Hematopoietic multipotent progenitor cell (in vitro differentiated cells): ENCODE results near the gene FRMPD1. TPM values are rescaled to one million over a fixed set of nuclear protein-coding genes. Genes with fewer than 3 reads are reported as not detected.
A peak's percentile ranks its signal among the peaks of the same experiment; 100 is the strongest.
"Not testable (repeated sequence)": the region's sequence is repeated elsewhere in the genome, so short reads cannot be mapped to it uniquely, and the experiment has no call there.

Experiments
- DNase-seq, 3 donors: peaks; one replicate each; pipeline ENCODE4 v3.0.0-alpha.2; 2011 to 2015; ENCODE audit warnings: low read depth in 2 of 3, low spot score in 2 of 3
- total RNA-seq: library from RNA; depleted of rRNA; stranded (reverse); fragments of >200 nt; gene quantifications from one replicate; pipeline ENCODE4 v1.2.3, GENCODE V29; 2012

The FRMPD1 gene
- total RNA-seq, 1 donor: under 0.01 TPM

GRCh38 chr9:37732086-37732741, 81.5 kb downstream of the FRMPD1 start:
- DNase-seq: no peak

DNA sequence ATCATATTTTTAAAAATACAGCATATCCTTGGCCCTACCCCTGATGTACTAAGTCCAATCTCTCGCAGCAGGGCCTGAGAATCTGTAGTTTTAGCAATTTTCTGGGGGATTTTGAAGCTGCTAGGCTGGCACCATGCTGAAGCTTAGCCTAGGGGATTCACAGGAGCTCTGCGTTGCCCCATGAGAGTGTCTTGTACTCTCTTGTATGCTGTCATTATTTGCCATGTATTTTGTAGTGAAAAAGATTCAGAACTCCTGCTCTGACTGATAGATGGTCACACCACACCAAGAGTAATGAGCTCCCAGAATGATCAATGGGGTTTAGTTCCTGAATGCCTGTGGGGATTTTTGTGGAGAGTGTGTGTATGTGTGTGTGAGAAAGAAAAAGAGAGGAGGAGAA, 82.2 kb downstream of the FRMPD1 start:
- no peak for DNase-seq

- no peak for DNase-seq
Observed at GRCh38 chr9:37739222-37739621, 88.5 kb downstream of the FRMPD1 start.

DNA sequence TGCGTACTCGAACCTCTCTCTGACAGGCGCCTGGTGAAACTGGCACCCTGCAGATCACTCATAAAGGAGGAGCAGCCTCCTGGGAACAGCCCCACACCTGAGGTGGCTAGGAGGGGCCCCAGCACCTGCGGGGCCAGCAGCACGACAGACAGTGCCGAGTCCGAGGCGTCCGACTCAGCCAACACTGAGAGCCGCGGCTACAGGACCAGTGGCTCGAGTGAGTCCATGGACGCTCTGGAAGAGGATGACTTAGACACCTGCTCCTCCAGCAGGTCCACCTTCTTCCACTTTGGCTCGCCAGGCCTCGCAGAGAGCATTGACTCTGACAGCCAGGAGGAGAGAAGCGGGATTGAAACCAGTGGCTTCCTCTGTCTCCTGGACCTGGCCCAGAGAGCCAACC, 89.4 kb downstream of the FRMPD1 start:
- DNase-seq: no peak

- DNase-seq: no peak
Observed at GRCh38 chr9:37740631-37741328, 90.0 kb downstream of the FRMPD1 start.

DNA sequence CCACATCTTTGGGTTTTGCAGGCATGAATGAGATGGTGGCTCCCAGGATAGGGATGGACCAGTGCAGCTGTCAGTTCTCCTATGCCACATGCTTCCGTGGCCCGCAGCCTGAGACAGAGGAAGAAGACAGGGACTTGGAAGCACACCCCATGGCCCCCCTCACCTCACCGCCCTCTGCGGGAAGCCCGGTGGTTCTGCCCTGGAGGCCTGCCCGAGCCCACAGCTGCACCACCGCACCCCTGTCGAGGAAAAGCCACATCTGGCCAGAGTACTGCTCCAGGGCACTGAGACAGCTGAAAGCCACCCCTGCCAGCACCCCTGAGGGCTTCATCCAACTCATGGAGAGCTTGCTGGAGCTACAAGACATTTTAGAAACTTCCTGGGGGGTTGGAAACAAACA, 95.2 kb downstream of the FRMPD1 start:
- DNase-seq: no peak

DNA sequence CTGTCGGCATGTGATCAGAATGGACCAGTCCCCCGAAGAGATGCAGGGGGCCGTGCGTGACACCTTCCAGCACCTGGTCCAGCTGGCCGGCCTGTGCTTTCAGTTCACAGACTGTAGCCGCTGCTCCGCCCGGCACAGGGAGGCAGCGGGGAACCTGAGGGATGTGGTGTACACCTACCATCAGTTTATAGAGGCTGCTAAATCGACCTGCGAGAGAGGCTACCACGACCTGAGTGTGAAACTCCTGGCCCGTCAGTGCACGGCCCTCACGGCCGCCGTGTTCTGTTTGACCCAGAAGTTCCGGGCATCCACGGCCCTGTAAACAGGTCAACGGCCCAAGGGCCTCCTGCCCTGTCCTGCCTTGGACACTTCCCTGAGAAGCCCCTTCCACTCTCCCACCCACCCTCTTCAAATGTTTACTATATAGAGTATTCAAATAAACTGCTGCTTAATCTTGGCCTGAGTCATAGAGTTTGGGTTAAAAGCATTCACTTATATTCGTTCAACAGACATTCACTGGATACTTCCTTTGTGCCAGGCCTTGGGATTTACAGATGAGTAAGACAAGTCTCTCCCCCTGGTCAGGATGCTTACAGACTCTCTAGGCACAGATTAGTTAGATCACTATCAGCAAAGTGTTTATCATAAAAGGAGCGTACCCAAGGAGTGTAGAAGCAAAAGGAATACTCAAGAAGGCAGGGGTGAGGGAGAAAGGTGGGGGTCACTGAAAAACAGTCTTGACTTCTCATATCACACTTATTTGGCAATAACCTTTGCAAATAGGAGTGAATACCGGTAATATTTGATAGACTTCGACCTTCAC, 95.9 kb downstream of the FRMPD1 start:
- DNase-seq: no peak

DNA sequence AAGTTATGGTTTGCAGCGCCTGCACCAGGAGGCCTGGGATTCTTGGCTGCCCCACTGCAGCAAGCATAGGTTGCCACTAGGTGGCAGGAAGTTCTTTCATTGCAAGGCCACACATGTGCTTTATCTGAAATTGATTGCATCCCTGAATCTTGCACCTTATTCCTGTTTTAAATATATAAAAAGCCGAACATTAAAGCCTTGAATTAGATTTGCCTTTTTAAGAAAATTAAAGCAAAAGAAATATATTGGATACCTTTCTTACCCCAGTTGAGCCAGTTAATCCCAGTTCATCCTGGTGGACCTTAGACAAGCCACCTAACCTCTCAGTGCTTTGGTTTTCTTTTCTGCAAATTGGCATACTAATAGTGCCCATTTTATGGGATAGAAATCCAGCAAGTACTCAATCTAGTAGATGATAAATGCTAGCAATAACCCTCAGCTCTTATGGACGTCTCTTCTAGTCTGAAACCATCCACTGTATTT, 96.6 kb downstream of the FRMPD1 start:
- DNase-seq: peak; percentile 22 to 70 (median 42)

- DNase-seq: no peak
Observed at GRCh38 chr9:37749129-37749528, 98.4 kb downstream of the FRMPD1 start.

- DNase-seq: no peak
Observed at GRCh38 chr9:37751186-37751585, 100.4 kb downstream of the FRMPD1 start.

DNA sequence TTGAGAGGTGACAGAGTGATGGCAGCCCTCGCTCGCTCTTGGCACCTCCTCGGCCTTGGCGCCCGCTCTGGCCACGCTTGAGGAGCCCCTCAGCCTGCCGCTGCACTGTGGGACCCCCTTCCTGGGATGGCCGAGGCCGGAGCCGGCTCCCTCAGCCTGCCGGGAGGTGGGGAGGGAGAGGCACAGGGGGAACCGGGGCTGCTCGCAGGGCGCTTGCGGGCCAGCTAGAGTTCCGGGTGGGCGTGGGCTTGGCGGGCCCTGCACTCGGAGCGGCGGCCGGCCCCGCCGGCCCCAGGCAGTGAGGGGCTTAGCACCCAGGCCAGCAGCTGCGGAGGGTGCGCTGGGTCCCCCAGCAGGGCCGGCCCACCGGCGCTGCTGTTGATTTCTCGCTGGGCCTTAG, 101.0 kb downstream of the FRMPD1 start:
- DNase-seq: not testable (repeated sequence)

GRCh38 chr9:37752112-37752511, 101.4 kb downstream of the FRMPD1 start:
- not testable (repeated sequence) for DNase-seq

DNA sequence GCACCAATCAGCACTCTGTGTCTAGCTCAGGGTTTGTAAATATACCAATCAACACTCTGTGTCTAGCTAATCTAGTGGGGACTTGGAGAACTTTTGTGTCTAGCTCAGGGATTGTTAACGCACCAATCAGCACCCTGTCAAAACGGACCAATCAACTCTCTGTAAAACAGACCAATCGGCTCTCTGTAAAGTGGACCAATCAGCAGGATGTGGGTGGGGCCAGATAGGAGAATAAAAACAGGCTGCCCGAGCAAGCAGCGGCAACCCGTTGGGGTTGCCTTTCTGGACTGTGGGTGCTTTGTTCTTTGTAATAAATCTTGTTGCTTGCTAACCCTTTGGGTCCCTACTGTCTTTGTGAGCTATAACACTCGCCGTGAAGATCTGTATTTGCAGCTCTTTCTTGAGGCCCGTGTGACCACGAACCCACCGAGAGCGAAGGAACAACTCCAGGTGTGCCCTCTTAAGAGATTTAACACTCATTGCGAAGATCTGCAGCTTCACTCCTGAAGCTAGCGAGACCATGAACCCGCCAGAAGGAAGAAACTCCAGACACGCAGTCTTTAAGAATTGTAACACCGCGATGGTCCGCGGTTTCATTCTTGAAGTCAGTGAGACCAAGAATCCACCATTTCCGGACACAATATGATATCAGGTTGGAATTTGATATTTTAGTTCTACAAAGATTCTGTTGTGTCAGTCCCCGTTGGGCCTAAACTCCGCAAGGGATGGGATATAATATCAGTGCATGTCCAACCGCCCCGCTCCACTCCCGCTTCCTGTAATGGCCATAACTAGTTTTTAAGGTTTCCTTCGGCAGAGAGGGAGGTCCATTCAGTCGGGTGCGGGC, 102.1 kb downstream of the FRMPD1 start:
- DNase-seq: no peak

DNA sequence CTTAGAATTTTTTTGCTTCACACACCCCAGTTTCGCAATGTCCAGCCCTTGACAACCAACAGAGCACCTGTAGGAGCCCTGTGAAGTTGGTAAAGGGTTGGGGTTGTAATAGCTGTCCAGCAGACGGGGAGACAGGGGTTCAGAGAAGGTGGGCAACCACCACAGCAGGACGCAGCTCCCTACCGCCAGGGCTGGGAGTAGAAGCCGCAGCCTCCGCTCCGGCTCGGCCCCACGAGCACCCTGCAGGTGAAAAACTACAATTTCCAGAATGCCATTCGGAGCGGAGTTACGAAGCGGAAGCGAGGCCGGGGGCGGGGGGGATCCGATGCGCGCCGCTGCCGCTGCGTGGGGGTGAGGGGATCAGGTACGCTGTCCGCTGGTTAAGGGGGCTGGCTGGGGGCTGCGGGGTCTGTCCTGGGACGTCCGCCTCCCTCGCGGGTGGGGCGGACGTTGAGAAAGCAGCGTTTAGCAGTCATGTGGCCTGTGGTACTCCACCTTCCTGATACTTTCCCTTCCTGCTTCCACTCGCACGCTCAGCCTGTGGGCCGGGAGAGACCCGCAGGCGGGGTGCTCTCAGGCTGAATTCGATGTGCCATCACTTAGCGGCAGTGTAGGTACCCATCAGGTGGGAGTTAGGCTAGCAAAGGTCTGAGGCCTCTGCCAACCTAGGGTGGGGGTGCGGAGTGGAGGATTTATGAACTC, 102.9 kb downstream of the FRMPD1 start, which contains the start of gene TRMT10B:
TSS of gene TRMT10B (plus strand) at position 317 of the 702 bp plus-strand sequence. CDS start 8,127 bp downstream, outside the sequence.
- DNase-seq: peak; percentile 41 to 82 (median 72)

- DNase-seq: no peak
Observed at GRCh38 chr9:37758747-37759146, 108.0 kb downstream of the FRMPD1 start.

DNA sequence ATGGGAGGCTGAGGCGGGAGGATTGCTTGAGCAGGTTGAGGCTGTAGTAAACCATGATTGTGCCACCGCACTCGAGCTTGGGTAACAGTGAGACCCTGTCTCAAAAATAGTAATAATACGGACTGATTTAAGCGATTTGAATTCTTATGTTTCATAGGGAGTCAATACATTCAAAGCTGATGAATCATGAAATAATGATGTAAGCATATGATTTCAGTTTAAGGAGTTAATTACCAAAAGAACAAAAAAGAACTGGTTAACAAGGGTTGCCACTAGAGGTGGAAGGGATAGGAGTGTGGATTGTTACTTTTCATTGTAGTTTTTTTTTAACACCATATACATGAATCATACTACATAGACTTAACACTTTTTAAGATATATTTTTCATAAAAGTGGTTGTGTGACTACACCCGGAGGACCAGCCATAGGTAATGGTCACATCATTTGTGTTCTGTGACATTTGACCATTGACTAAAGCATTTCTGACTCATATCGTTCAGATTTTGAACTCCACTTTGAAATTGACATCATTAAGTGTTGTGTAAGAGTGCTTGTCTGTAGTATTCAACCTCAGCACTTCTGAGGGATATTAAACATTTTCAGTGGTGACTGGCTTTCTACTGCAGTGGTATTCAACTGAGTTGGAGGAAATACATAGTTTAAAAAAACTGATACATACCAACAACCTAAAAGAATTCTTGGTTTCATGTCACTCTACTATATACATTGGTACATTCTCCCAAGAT, 109.8 kb downstream of the FRMPD1 start:
- no peak for DNase-seq

- no peak for DNase-seq
Observed at GRCh38 chr9:37761511-37761910, 110.8 kb downstream of the FRMPD1 start.

DNA sequence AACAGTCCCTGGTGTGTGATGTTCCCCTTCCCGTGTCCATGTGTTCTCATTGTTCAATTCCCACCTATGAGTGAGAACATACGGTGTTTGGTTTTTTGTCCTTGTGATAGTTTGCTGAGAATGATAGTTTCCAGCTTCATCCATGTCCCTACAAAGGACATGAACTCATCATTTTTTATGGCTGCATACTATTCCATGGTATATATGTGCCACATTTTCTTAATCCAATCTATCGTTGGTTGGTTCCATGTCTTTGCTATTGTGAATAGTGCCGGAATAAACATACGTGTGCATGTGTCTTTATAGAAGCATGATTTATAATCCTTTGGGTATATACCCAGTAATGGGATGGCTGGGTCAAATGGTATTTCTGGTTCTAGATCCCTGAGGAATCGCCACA, 114.5 kb downstream of the FRMPD1 start:
- not testable (repeated sequence) for DNase-seq

DNA sequence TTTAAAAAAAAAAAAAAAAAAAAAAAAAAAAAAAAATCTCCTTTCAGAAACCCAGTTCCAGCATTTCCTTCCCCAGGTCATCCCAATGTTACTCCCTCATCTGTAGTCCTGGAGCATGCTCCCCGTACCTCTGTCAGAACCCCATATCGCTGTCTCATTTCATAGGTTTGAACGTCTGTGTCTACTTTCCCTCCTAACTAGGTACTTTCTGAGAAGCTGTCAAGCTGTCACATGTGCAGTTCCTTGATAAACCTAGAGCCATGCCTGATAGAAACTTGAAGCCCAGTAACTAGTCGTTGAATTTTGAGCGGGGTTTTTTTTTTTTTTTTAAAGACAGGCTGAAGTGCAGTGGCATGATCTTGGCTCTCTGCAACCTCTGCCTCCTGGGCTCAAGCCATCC, 118.6 kb downstream of the FRMPD1 start:
- no peak for DNase-seq
